Fibroblast of skin of abdomen (primary cell): Measurements from ENCODE around the gene NTRK2.

Source experiments
- DNase-seq: peaks from one replicate; pipeline ENCODE4 v3.0.0-alpha.2; 2013

NTRK2 gene

GRCh38 chr9:84852617-84853301 is 183.2 kb downstream of the NTRK2 start:
- DNase-seq: no peak

GRCh38 chr9:84856181-84856632 is 186.7 kb downstream of the NTRK2 start:
- DNase-seq: peak; percentile 24

- DNase-seq: no peak
These were observed 187.7 kb downstream of the NTRK2 start for GRCh38 chr9:84857211-84857610.

- no peak for DNase-seq
These were observed 188.8 kb downstream of the NTRK2 start for GRCh38 chr9:84858364-84858763.

- DNase-seq: peak; percentile 84
These were observed 191.0 kb downstream of the NTRK2 start for GRCh38 chr9:84860249-84861115.

- DNase-seq: no peak
These were observed 191.9 kb downstream of the NTRK2 start for GRCh38 chr9:84861455-84861854.

- no peak for DNase-seq
These were observed 192.8 kb downstream of the NTRK2 start for GRCh38 chr9:84862308-84862707.

GRCh38 chr9:84862810-84863287 is 193.3 kb downstream of the NTRK2 start:
- DNase-seq: peak; percentile 74

- no peak for DNase-seq
These were observed 193.8 kb downstream of the NTRK2 start for GRCh38 chr9:84863372-84863771.

GRCh38 chr9:84866396-84867175 is 197.1 kb downstream of the NTRK2 start:
- no peak for DNase-seq

GRCh38 chr9:84867186-84867585 is 197.7 kb downstream of the NTRK2 start:
- no peak for DNase-seq

- no peak for DNase-seq
These were observed 199.6 kb downstream of the NTRK2 start for GRCh38 chr9:84869091-84869490.

- no peak for DNase-seq
These were observed 202.5 kb downstream of the NTRK2 start for GRCh38 chr9:84871983-84872382.

GRCh38 chr9:84874022-84874421 is 204.5 kb downstream of the NTRK2 start:
- no peak for DNase-seq

- peak; percentile 8 for DNase-seq
These were observed 205.1 kb downstream of the NTRK2 start for GRCh38 chr9:84874596-84874995.

GRCh38 chr9:84875193-84875592 is 205.7 kb downstream of the NTRK2 start:
- DNase-seq: peak; percentile 18

- no peak for DNase-seq
These were observed 210.1 kb downstream of the NTRK2 start for GRCh38 chr9:84879631-84880030.

GRCh38 chr9:84880835-84881234 is 211.3 kb downstream of the NTRK2 start:
- no peak for DNase-seq

GRCh38 chr9:84886866-84887265 is 217.3 kb downstream of the NTRK2 start:
- no peak for DNase-seq

GRCh38 chr9:84891924-84892323 is 222.4 kb downstream of the NTRK2 start:
- no peak for DNase-seq

- no peak for DNase-seq
These were observed 224.0 kb downstream of the NTRK2 start for GRCh38 chr9:84893419-84894128.

GRCh38 chr9:84894859-84895258 is 225.3 kb downstream of the NTRK2 start:
- no peak for DNase-seq
